SK-N-DZ (cell line): ENCODE data around the gene NAV3.
A peak's percentile ranks its signal among the peaks of the same experiment; 100 is the strongest.
"Not testable (repeated sequence)": the region's sequence is repeated elsewhere in the genome, so short reads cannot be mapped to it uniquely, and the experiment has no call there.

Source experiments
- DNase-seq: peaks from one replicate; pipeline ENCODE4 v3.0.0-alpha.2; 2015; ENCODE audit warnings: low spot score

NAV3 gene

GRCh38 chr12:78189656-78190055 lies 359.0 kb downstream of the NAV3 start:
- no peak for DNase-seq

- no peak for DNase-seq
Measured at GRCh38 chr12:78191611-78192010, 360.9 kb downstream of the NAV3 start.

DNA sequence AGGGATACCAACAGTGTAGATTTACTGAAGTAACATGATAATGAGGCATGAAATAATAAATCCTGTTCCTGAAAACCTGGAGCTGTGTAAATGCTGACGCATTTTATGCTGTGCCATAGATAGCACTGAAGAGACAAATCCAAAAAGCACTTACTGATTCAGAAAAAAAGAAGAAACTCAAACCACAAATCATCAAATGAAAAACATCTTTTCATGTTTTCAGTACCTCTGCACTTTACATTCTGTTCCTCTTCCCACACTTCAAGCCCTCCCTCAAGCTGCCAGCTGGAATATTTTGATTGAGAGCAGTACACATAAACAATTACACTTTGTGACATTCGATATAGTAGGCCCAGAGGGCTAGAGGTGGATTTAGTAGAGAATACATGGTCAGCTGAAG lies 362.3 kb downstream of the NAV3 start:
- DNase-seq: no peak

DNA sequence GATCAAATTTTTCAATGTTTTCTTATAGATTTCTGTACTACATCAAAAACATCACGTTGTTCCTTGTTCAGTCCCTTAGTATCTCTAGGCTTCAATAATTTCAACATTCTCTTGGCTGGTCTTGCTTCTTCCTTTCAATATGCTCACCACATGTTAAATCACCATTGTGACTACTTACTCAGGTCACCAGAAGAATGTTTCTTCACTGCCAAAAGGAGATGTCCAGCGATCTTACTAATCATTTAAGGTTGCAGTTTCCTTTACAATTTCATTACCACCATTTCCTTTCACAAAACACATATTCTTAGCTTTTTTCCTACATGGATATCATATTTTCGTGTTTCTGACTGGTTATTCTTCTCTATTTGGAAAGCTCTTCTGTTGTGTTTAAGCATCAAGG lies 363.8 kb downstream of the NAV3 start:
- DNase-seq: no peak

GRCh38 chr12:78198896-78199295 lies 368.2 kb downstream of the NAV3 start:
- DNase-seq: no peak

- no peak for DNase-seq
Measured at GRCh38 chr12:78199926-78200325, 369.2 kb downstream of the NAV3 start.

DNA sequence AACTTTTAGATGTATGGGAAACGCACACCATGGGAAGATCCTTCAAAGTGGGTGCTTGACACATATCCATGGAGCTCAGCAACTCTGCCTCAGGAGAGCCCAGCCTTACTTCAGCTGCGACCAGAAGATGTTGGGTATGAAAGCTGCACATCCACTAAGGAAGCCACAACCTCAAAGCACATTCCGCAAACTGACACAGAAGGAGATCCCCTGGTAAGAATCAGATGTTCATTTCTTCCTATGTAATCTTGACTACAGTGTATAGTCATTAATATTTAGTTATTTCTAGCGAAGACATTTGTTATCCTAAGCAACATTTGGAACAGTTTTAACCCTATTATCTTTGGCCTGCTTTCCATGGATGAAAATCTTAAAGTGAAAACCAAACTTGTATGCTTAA lies 374.2 kb downstream of the NAV3 start:
- DNase-seq: no peak

DNA sequence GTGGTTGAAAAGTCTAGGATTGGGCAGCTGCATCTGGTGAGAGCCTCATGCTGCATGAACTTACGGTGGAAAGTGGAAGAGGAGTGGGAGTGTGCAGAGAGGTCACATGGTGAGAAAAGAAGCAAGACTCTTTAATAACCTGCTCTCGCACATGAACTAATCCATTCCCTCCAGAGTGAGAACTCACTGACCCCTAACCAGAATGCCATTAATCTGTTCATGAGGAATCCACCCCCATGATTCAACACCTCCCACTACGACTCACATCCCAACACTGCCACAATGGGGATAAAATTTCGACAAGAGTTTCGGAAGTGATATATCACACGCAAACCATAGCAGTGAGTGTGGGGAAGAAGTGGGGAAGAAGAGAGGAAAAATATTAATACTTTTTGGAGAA lies 377.4 kb downstream of the NAV3 start:
- DNase-seq: no peak

GRCh38 chr12:78209846-78210505 lies 379.3 kb downstream of the NAV3 start:
- peak; percentile 75 for DNase-seq

DNA sequence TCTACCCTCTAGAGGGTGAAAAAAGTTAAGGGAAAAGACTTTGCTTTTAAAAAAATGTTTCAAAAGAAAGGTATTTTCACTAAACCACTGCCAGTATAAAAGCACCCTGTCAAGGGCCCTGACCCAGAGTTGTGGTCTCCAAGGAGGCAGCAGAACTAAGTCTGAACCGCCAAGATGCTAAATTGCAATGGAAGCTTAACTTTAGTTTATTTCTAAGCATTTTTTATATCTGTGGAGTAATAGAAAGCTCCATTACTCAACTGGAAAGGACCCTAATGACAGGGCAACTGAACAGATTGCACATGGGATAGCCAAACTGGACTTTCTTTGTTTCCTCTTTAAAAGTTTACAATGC lies 379.8 kb downstream of the NAV3 start:
- DNase-seq: no peak

- DNase-seq: no peak
Measured at GRCh38 chr12:78210894-78211302, 380.2 kb downstream of the NAV3 start.

GRCh38 chr12:78220811-78221210 lies 390.1 kb downstream of the NAV3 start:
- no peak for DNase-seq

DNA sequence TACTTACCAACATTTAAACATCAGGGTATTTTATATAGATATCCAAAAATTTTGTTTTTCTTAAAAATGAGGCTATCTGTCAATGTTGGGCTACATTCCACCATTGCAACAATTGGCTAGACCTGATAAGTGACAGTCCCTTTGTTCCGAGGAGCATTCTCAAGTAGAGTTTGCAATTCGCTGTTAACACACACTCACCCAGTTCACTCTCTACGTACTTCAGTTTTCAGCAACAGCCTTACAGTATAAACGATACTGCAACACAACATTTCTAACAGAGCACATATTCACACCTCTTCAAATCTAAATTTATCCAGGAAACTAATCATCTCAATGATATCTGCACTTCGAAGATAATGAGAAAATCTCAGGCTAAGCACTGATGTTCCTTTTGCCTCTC lies 393.5 kb downstream of the NAV3 start:
- DNase-seq: no peak

GRCh38 chr12:78226763-78227162 lies 396.1 kb downstream of the NAV3 start:
- no peak for DNase-seq

DNA sequence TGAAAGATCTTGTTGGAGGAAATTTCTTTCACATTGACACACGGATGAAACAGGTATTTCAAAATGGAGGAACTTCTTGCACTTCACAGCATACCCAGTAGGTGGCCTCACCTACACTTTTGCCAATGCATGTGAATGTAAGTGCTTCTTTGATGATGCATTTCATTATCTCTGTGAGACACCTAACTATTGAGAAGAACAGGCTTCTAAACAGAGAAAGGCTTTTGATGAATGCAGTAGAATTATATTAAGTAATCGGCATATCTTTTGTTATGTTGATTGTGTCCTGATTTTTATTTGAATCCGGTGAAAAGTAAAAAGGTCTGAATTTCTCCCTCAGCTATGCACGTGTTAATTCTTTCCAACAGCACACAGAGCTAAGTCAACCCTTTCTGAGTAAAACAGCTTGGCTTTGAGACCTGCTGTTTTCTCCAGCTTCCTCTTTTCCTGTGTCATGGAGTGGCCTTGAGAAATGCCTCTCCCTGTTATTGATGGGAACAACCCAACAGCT lies 399.0 kb downstream of the NAV3 start:
- DNase-seq: peak; percentile 58

- DNase-seq: no peak
Measured at GRCh38 chr12:78232756-78233155, 402.1 kb downstream of the NAV3 start.

DNA sequence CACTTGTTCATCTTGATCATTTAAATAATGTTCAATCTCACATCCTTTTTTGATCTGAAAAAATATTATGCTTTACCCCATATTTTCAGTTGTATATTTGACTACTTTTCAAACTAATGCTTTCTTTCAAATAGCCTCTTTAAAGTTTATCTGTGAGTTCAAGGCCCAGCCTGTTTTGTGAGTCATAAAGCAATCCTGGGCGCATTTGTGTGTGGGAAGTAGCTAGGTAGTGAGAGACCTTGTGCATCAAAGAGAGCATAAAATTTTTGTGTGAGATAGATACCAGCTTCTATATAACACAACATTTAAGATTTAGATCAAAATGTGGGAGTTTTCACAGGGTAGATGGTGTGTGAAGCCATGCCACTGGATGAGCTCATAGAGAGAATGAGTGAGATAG lies 405.6 kb downstream of the NAV3 start:
- no peak for DNase-seq

DNA sequence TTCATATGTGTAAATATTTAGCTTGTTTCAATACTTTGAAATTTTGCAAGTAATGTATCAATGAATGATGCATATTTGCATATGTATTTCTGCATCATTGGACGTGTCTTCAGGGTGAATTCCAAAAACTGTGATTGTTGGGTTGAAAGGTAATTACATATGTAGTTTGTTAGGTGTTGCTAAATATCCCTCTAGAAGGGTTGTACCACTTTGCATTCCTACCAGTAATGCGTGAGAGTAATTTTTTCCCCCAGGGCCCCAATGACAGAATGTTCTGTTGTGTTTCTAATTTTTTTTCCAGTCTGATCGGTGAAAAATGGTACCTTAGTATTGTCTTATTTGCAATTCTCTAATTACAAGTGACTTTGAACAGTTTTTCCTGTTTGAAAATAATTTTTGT lies 408.9 kb downstream of the NAV3 start:
- DNase-seq: no peak

DNA sequence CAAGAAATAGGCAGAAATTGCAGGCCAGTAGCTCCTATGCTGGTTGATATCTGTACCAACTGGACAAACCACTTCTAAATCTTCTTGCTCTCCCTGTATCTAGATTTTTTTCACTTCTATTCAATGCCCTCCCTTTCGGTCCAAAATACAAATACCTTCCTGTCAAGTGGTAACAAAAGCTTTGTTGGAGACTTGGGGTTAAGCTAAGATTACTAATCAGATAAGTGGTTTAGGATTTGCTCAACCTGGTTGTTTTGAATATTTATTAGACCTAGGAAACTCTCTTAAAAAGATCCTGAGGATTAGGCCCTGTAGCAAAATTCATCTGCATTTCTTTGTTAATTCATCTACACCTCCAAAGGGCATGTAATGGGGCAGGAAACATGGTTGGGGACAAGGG lies 410.1 kb downstream of the NAV3 start:
- no peak for DNase-seq

DNA sequence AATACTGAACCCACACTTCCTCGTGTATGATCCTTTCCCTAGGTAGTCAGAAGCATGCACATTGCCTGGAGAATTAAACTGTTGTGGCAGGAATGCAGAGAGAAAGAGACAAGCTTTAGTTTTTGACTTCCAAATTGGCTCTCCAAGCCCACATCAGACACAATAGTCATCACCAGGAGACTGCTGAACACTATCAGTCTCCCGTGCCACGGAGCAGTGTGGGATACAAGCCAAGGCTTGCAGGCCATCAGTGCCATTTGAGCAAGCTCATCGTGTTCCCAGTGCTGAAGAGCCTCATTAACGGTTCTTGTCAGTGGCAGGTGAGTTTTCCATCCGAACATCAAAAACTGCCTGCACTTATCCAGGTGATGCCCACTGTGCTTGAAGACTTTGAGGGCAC lies 410.8 kb downstream of the NAV3 start:
- no peak for DNase-seq

DNA sequence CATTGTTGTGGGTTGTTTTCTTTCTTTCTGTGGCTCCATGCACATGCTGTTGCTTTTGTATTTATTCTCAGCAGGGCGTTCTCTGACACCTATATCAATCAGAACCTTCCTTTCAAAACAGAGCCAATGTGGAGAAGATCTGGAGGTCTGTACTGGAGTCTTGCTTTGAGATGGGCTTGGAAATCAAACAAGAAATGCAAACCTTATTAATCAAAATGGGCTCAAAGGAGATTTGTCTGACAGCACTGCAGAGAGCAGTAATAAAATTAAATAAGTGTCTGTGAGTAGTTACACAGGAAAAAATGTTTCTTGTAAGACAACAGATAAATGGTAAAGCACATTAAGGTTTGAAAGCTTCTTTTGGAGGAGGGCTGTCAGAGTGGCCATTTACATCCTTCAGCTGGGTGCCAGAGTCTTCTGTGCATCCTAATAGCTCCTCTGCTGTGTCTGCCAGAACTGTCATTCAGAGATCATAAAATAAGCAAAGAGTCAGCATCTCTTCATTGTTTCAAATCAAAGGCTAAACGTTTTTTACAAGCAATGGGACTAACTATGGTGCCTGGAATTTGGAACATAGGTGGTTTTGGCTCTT lies 414.3 kb downstream of the NAV3 start:
- peak; percentile 14 for DNase-seq

GRCh38 chr12:78248321-78248720 lies 417.6 kb downstream of the NAV3 start:
- no peak for DNase-seq

- DNase-seq: no peak
Measured at GRCh38 chr12:78249578-78249977, 418.9 kb downstream of the NAV3 start.

- not testable (repeated sequence) for DNase-seq
Measured at GRCh38 chr12:78257662-78258061, 427.0 kb downstream of the NAV3 start.
